ENCODE measurements around the gene MUC5B. TPM values are rescaled to one million over a fixed set of nuclear protein-coding genes. Genes with fewer than 3 reads are reported as not detected.

Gene MUC5B
- total RNA-seq, 1 donor: not detected

DNA sequence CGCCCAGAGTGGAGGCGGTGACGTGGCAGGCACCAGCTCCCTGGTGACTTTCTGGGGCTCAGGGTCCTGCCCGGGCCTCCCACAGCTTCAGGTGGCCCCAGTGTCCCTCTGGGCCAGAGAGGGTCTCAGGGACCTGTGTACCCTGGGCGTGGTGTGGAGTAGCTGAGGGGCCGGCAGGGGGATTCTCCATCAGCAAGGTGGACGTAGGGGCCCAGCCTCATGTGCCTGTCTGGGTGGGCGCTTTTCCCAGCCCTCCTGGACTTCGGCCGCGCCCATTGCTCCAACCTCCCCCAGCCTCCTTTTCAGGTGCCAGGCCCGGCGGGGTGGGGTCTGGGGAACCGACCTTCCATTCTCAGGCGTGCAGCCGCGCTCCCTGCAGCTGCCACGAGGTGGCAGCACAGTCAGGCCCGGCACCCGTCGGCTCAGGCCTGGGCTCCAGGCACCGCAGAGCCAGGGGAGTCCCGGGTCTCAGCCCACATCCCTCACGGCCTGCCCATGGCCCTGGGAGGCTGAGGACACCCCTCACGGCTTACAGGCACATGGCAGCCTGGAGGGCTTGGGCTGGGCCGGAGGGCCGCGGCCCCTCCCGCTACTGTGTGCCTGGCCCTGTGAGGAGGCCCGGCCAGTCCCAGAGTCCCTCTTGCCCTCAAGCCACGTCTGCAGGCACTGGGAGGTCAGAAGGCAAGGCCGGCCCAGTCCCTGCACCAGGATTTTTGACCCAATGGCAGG is 19.9 kb upstream of the MUC5B start:
- peak; percentile 93 for TF ChIP-seq CTCF (IDR thresholded peaks at IDR 0.05; ENCODE audit: insufficient read depth, low read length)
- H3K4me3 ChIP-seq (ENCODE audit: low read depth, low read length): no peak overlapping the region
- DNase-seq (ENCODE audit: low read depth): peak; percentile 20

GRCh38 chr11:1203505-1204271 is 19.2 kb upstream of the MUC5B start:
- no peak overlapping the region for H3K4me3 ChIP-seq (ENCODE audit: low read depth, low read length)
- DNase-seq (ENCODE audit: low read depth): no peak
- no peak for TF ChIP-seq CTCF (IDR thresholded peaks at IDR 0.05; ENCODE audit: insufficient read depth, low read length)

GRCh38 chr11:1204381-1205101 is 18.3 kb upstream of the MUC5B start:
- DNase-seq (ENCODE audit: low read depth): no peak
- no peak for TF ChIP-seq CTCF (IDR thresholded peaks at IDR 0.05; ENCODE audit: insufficient read depth, low read length)

GRCh38 chr11:1205121-1205986 is 17.5 kb upstream of the MUC5B start:
- no peak for DNase-seq (ENCODE audit: low read depth)
- H3K4me3 ChIP-seq (ENCODE audit: low read depth, low read length): no peak overlapping the region
- TF ChIP-seq CTCF (IDR thresholded peaks at IDR 0.05; ENCODE audit: insufficient read depth, low read length): no peak

More at GRCh38 chr11:1204381-1205101, 18.3 kb upstream of the MUC5B start:
- no peak overlapping the region for H3K4me3 ChIP-seq (ENCODE audit: low read depth, low read length)

GRCh38 chr11:1205987-1206331 is 16.9 kb upstream of the MUC5B start:
- TF ChIP-seq CTCF (IDR thresholded peaks at IDR 0.05; ENCODE audit: insufficient read depth, low read length): no peak
- no peak for DNase-seq (ENCODE audit: low read depth)
- no peak overlapping the region for H3K4me3 ChIP-seq (ENCODE audit: low read depth, low read length)

Data from fibroblast of the aortic adventitia (primary cell).